ENCODE results near the gene BIN2.

- TF ChIP-seq CTCF (IDR thresholded peaks at IDR 0.05) (no peak), POLR2AphosphoS5 (IDR thresholded peaks at IDR 0.05) (no peak)
These were observed 4.6 kb upstream of the BIN2 start for GRCh38 chr12:51328587-51328986.
